ENCODE measurements around the gene SLC44A3. TPM values are rescaled to one million over a fixed set of nuclear protein-coding genes. Genes with fewer than 3 reads are reported as not detected.

The SLC44A3 gene
- total and polyA plus RNA-seq, 2 experiments from 2014 or later, result 2.9 to 4.5 TPM

DNA sequence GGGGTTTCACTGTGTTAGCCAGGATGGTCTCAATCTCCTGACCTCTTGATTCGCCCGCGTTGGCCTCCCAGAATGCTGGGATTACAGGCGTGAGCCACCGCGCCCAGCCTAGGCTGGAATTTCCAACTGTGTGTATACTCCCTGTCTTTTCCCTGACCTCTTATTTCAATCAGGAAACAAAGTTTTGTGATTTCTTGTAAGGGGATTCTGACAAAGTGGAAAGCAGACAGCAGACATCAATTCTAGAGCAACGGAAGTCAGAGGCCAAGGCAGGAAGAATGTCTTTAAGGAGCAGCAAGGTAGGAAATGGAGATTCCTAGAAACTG, 36.0 kb upstream of the SLC44A3 start:
- Histone ChIP-seq H3K27ac (ENCODE audit: low read depth) (no peak overlapping the region), H3K4me2 (no peak overlapping the region), H4K20me1 (replicated peaks; ENCODE audit: insufficient read depth) (no peaks in the 10 kb centered on the region)

DNA sequence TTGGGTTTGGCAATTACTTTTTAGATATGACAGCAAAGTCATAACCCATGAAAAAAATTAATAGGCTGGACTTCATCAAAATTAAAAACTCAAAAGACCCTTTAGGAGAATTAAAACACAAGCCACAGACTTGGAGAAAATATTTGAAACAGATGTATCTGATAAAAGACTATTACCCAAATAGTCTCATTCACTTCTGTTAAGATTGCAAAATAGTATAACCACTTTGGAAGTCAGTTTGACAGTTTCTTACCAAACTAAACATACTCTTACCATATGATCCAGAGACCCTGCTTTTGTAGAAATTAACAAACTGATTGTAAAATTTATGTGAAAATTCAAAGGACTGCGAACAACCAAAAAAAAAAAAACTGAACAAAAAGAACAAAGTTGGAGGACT, 32.5 kb upstream of the SLC44A3 start:
- Mint-ChIP-seq H3K4me3 (no peak overlapping the region), H3K36me3 (ENCODE audit: low read depth) (no peaks in the 10 kb centered on the region), H3K27ac (no peak overlapping the region), H3K9me3 (no peaks in the 10 kb centered on the region), H3K27me3 (ENCODE audit: insufficient read depth, low read depth, poor library complexity) (no peaks in the 10 kb centered on the region), H3K4me1 (0 out of 3 replicates have a peak, but pooled peaks cover 2% of the 10 kb centered on the region)
- Histone ChIP-seq H3K79me2 (replicated peaks; ENCODE audit: insufficient read depth) (no peaks in the 10 kb centered on the region), H3K27ac (ENCODE audit: low read depth) (no peak overlapping the region), H2AFZ (no peak overlapping the region), H3K4me2 (no peak overlapping the region), H3K4me3 (no peak overlapping the region), H3K9me2 (ENCODE audit: insufficient read depth) (no peaks in the 10 kb centered on the region), H4K20me1 (replicated peaks; ENCODE audit: insufficient read depth) (no peaks in the 10 kb centered on the region), H3K27me3 (ENCODE audit: insufficient read depth) (no peaks in the 10 kb centered on the region), H3K4me1 (ENCODE audit: insufficient read depth) (no peaks in the 10 kb centered on the region), H3K36me3 (ENCODE audit: insufficient read depth) (no peaks in the 10 kb centered on the region), H3F3A (replicated peaks; ENCODE audit: low read depth) (no peaks in the 10 kb centered on the region)
- no peak for DNase-seq (ENCODE audit: low spot score)
- ATAC-seq, result no peak
- TF ChIP-seq, protein P1, sequence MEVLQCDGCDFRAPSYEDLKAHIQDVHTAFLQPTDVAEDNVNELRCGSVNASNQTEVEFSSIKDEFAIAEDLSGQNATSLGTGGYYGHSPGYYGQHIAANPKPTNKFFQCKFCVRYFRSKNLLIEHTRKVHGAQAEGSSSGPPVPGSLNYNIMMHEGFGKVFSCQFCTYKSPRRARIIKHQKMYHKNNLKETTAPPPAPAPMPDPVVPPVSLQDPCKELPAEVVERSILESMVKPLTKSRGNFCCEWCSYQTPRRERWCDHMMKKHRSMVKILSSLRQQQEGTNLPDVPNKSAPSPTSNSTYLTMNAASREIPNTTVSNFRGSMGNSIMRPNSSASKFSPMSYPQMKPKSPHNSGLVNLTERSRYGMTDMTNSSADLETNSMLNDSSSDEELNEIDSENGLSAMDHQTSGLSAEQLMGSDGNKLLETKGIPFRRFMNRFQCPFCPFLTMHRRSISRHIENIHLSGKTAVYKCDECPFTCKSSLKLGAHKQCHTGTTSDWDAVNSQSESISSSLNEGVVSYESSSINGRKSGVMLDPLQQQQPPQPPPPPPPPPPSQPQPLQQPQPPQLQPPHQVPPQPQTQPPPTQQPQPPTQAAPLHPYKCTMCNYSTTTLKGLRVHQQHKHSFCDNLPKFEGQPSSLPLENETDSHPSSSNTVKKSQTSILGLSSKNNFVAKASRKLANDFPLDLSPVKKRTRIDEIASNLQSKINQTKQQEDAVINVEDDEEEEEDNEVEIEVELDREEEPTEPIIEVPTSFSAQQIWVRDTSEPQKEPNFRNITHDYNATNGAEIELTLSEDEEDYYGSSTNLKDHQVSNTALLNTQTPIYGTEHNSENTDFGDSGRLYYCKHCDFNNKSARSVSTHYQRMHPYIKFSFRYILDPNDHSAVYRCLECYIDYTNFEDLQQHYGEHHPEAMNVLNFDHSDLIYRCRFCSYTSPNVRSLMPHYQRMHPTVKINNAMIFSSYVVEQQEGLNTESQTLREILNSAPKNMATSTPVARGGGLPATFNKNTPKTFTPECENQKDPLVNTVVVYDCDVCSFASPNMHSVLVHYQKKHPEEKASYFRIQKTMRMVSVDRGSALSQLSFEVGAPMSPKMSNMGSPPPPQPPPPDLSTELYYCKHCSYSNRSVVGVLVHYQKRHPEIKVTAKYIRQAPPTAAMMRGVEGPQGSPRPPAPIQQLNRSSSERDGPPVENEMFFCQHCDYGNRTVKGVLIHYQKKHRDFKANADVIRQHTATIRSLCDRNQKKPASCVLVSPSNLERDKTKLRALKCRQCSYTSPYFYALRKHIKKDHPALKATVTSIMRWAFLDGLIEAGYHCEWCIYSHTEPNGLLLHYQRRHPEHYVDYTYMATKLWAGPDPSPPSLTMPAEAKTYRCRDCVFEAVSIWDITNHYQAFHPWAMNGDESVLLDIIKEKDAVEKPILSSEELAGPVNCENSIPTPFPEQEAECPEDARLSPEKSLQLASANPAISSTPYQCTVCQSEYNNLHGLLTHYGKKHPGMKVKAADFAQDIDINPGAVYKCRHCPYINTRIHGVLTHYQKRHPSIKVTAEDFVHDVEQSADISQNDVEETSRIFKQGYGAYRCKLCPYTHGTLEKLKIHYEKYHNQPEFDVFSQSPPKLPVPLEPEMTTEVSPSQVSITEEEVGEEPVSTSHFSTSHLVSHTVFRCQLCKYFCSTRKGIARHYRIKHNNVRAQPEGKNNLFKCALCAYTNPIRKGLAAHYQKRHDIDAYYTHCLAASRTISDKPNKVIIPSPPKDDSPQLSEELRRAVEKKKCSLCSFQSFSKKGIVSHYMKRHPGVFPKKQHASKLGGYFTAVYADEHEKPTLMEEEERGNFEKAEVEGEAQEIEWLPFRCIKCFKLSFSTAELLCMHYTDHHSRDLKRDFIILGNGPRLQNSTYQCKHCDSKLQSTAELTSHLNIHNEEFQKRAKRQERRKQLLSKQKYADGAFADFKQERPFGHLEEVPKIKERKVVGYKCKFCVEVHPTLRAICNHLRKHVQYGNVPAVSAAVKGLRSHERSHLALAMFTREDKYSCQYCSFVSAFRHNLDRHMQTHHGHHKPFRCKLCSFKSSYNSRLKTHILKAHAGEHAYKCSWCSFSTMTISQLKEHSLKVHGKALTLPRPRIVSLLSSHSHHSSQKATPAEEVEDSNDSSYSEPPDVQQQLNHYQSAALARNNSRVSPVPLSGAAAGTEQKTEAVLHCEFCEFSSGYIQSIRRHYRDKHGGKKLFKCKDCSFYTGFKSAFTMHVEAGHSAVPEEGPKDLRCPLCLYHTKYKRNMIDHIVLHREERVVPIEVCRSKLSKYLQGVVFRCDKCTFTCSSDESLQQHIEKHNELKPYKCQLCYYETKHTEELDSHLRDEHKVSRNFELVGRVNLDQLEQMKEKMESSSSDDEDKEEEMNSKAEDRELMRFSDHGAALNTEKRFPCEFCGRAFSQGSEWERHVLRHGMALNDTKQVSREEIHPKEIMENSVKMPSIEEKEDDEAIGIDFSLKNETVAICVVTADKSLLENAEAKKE (CRISPR knock-in tag; IDR thresholded peaks at IDR 0.05), result no peak
- no peak for TF ChIP-seq EZH2 (IDR thresholded peaks at IDR 0.05; ENCODE audit: low read depth, unreplicated experiment)
- no peak for TF ChIP-seq JUNB (IDR thresholded peaks at IDR 0.05; ENCODE audit: unreplicated experiment)
- TF ChIP-seq, protein P2, sequence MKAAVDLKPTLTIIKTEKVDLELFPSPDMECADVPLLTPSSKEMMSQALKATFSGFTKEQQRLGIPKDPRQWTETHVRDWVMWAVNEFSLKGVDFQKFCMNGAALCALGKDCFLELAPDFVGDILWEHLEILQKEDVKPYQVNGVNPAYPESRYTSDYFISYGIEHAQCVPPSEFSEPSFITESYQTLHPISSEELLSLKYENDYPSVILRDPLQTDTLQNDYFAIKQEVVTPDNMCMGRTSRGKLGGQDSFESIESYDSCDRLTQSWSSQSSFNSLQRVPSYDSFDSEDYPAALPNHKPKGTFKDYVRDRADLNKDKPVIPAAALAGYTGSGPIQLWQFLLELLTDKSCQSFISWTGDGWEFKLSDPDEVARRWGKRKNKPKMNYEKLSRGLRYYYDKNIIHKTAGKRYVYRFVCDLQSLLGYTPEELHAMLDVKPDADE (IDR thresholded peaks at IDR 0.05), result no peak

More for the DNA sequence above, 36.0 kb upstream of the SLC44A3 start:
- Histone ChIP-seq H3K36me3 (ENCODE audit: insufficient read depth) (no peaks in the 10 kb centered on the region), H3K27me3 (ENCODE audit: insufficient read depth) (no peaks in the 10 kb centered on the region), H2AFZ (0 out of 2 replicates have a peak overlapping the region, but pooled peaks have one; percentile 12), H3F3A (replicated peaks; ENCODE audit: low read depth) (no peaks in the 10 kb centered on the region), H3K4me1 (ENCODE audit: insufficient read depth) (no peaks in the 10 kb centered on the region), H3K9me2 (ENCODE audit: insufficient read depth) (no peaks in the 10 kb centered on the region), H3K79me2 (replicated peaks; ENCODE audit: insufficient read depth) (no peaks in the 10 kb centered on the region), H3K4me3 (no peak overlapping the region)
- no peaks in the 10 kb centered on the region for H3K36me3 Mint-ChIP-seq (ENCODE audit: low read depth)
- H3K4me1 Mint-ChIP-seq, result no peaks in the 10 kb centered on the region
- H3K9me3 Mint-ChIP-seq, result no peaks in the 10 kb centered on the region
- H3K27me3 Mint-ChIP-seq (ENCODE audit: insufficient read depth, low read depth, poor library complexity), result no peaks in the 10 kb centered on the region
- TF ChIP-seq POLR2AphosphoS5 (IDR thresholded peaks at IDR 0.05; ENCODE audit: low read depth), result no peak
- no peak for TF ChIP-seq EZH2 (IDR thresholded peaks at IDR 0.05; ENCODE audit: low read depth, unreplicated experiment)
- TF ChIP-seq, protein P2 (IDR thresholded peaks at IDR 0.05), result no peak
- no peak for TF ChIP-seq JUNB (IDR thresholded peaks at IDR 0.05; ENCODE audit: unreplicated experiment)
- TF ChIP-seq, protein P3, sequence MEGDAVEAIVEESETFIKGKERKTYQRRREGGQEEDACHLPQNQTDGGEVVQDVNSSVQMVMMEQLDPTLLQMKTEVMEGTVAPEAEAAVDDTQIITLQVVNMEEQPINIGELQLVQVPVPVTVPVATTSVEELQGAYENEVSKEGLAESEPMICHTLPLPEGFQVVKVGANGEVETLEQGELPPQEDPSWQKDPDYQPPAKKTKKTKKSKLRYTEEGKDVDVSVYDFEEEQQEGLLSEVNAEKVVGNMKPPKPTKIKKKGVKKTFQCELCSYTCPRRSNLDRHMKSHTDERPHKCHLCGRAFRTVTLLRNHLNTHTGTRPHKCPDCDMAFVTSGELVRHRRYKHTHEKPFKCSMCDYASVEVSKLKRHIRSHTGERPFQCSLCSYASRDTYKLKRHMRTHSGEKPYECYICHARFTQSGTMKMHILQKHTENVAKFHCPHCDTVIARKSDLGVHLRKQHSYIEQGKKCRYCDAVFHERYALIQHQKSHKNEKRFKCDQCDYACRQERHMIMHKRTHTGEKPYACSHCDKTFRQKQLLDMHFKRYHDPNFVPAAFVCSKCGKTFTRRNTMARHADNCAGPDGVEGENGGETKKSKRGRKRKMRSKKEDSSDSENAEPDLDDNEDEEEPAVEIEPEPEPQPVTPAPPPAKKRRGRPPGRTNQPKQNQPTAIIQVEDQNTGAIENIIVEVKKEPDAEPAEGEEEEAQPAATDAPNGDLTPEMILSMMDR (conservative IDR thresholded peaks at IDR 0.05; ENCODE audit: low read depth in 2 of 2), result no peak
- ATAC-seq, result no peak
- no peak for DNase-seq (ENCODE audit: low spot score)
- H3K4me3 Mint-ChIP-seq, result no peak overlapping the region
- no peak overlapping the region for H3K27ac Mint-ChIP-seq

Data from GM23338 (cell line).